HL-60 (cell line): ENCODE results near the gene MTFP1.
"Not testable (repeated sequence)": the region's sequence is repeated elsewhere in the genome, so short reads cannot be mapped to it uniquely, and the experiment has no call there.

ENCODE experiments used
- DNase-seq, 2 experiments: peaks; one replicate each; pipeline ENCODE4 v3.0.0-alpha.2; 2010 to 2020; ENCODE audit warnings: low read depth in 1 of 2, low spot score in 1 of 2
- H3K27ac ChIP-seq: fragments of 250-450 bp; sonication (Bioruptor Pico); replicated peaks from 2 replicates; pipeline ENCODE4 v1.5.1; 2020; ENCODE audit warnings: mild to moderate bottlenecking, moderate library complexity
- H3K27me3 ChIP-seq: fragments of 250-450 bp; sonication (Bioruptor Pico); 2 replicates; pipeline ENCODE4 v1.5.1; 2021; ENCODE audit warnings: mild to moderate bottlenecking, moderate library complexity; ENCODE audit not compliant: insufficient read depth, poor library complexity, severe bottlenecking
- H3K4me3 ChIP-seq: replicated peaks from 2 replicates; pipeline ENCODE4 v1.5.1; 2011; ENCODE audit warnings: mild to moderate bottlenecking, control low read depth, low read length; ENCODE audit not compliant: insufficient read depth
- GABPA ChIP-seq: IDR thresholded peaks from 2 replicates; pipeline ENCODE4 v1.6.1; 2012; ENCODE audit warnings: low read depth
- POLR2AphosphoS5 ChIP-seq: IDR thresholded peaks from 2 replicates; pipeline ENCODE4 v1.6.1; 2012; ENCODE audit warnings: low read depth
- SPI1 ChIP-seq: IDR thresholded peaks from 2 replicates; pipeline ENCODE4 v1.6.1; 2012; ENCODE audit warnings: low read depth, mild to moderate bottlenecking, borderline replicate concordance
- TF ChIP-seq, protein P1 (sequence below): IDR thresholded peaks from one replicate; pipeline ENCODE4 v1.5.1; 2011; ENCODE audit warnings: low read length, control low read depth, inconsistent platforms; ENCODE audit not compliant: insufficient read depth
- TF ChIP-seq, protein P2 (sequence below): IDR thresholded peaks from 2 replicates; pipeline ENCODE4 v1.6.1; 2012; ENCODE audit warnings: low read depth; ENCODE audit not compliant: insufficient replicate concordance

MTFP1 gene

GRCh38 chr22:30460147-30460546 is 34.6 kb downstream of the MTFP1 start:
- DNase-seq, result no peak
- Histone ChIP-seq H3K4me3 (no peak overlapping the region), H3K27ac (no peak overlapping the region), H3K27me3 (no peaks in the 10 kb centered on the region)
- TF ChIP-seq POLR2AphosphoS5 (no peak), GABPA (no peak), SPI1 (no peak)
- TF ChIP-seq, protein P1, sequence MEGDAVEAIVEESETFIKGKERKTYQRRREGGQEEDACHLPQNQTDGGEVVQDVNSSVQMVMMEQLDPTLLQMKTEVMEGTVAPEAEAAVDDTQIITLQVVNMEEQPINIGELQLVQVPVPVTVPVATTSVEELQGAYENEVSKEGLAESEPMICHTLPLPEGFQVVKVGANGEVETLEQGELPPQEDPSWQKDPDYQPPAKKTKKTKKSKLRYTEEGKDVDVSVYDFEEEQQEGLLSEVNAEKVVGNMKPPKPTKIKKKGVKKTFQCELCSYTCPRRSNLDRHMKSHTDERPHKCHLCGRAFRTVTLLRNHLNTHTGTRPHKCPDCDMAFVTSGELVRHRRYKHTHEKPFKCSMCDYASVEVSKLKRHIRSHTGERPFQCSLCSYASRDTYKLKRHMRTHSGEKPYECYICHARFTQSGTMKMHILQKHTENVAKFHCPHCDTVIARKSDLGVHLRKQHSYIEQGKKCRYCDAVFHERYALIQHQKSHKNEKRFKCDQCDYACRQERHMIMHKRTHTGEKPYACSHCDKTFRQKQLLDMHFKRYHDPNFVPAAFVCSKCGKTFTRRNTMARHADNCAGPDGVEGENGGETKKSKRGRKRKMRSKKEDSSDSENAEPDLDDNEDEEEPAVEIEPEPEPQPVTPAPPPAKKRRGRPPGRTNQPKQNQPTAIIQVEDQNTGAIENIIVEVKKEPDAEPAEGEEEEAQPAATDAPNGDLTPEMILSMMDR, result no peak
- TF ChIP-seq, protein P2, sequence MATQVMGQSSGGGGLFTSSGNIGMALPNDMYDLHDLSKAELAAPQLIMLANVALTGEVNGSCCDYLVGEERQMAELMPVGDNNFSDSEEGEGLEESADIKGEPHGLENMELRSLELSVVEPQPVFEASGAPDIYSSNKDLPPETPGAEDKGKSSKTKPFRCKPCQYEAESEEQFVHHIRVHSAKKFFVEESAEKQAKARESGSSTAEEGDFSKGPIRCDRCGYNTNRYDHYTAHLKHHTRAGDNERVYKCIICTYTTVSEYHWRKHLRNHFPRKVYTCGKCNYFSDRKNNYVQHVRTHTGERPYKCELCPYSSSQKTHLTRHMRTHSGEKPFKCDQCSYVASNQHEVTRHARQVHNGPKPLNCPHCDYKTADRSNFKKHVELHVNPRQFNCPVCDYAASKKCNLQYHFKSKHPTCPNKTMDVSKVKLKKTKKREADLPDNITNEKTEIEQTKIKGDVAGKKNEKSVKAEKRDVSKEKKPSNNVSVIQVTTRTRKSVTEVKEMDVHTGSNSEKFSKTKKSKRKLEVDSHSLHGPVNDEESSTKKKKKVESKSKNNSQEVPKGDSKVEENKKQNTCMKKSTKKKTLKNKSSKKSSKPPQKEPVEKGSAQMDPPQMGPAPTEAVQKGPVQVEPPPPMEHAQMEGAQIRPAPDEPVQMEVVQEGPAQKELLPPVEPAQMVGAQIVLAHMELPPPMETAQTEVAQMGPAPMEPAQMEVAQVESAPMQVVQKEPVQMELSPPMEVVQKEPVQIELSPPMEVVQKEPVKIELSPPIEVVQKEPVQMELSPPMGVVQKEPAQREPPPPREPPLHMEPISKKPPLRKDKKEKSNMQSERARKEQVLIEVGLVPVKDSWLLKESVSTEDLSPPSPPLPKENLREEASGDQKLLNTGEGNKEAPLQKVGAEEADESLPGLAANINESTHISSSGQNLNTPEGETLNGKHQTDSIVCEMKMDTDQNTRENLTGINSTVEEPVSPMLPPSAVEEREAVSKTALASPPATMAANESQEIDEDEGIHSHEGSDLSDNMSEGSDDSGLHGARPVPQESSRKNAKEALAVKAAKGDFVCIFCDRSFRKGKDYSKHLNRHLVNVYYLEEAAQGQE, result no peak

DNA sequence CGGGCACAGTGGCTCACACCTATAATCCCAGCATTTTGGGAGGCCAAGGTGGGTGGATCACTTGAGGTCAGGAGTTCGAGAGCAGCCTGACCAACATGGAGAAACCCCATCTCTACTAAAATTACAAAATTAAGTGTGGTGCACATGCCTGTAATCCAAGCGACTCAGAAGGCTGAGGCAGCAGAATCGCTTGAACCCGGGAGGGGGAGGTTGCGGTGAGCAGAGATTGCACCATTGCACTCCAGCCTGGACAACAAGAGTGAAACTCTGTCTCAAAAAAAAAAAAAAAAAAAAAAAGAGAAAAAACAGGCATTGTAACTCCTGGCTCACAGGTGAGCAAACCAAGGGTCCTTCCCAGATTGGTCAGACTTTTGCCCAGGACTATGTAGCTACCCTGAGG is 35.0 kb downstream of the MTFP1 start:
- DNase-seq, H3K4me3 ChIP-seq, H3K27me3 ChIP-seq: not testable (repeated sequence)

GRCh38 chr22:30469165-30469564 is 43.6 kb downstream of the MTFP1 start:
- no peak for TF ChIP-seq GABPA
- no peak for TF ChIP-seq SPI1
- TF ChIP-seq, protein P1, result no peak
- TF ChIP-seq, protein P2, result no peak
- no peak for TF ChIP-seq POLR2AphosphoS5
- DNase-seq, result no peak
- Histone ChIP-seq H3K27ac (no peak overlapping the region), H3K27me3 (peaks cover 4% of the 10 kb centered on the region), H3K4me3 (no peak overlapping the region)

More for the DNA sequence above, 35.0 kb downstream of the MTFP1 start:
- not testable (repeated sequence) for H3K27ac ChIP-seq

DNA sequence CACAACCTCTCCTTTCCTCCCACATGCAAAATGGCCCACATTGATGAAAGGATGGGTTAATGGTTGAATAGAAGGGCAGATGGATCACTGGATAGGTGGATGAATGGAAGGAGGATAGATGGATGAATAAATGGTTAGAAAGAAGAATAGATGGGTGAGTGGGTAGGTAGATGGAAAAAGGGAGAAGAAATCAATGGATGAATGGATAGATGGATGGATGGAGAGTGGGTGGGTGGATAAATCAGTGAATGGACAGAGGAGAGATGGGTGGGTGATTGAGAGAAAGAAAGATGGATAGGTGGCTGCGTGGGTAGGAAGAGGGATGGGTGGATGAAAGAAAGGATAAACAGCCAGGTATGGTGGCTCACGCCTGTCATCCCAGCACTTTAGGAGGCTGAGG is 45.1 kb downstream of the MTFP1 start:
- no peak overlapping the region for H3K4me3 ChIP-seq
- H3K27ac ChIP-seq, result no peak overlapping the region
- TF ChIP-seq, protein P2, result no peak
- TF ChIP-seq GABPA, result no peak
- TF ChIP-seq, protein P1, result no peak
- no peak for TF ChIP-seq SPI1
- no peak for TF ChIP-seq POLR2AphosphoS5
- H3K27me3 ChIP-seq, result peaks cover 4% of the 10 kb centered on the region
- DNase-seq, result no peak
